Ureter (tissue), 1 donor: ENCODE measurements around the gene CCNB1. TPM values are rescaled to one million over a fixed set of nuclear protein-coding genes. Genes with fewer than 3 reads are reported as not detected.

Experiments
- total RNA-seq: library from RNA; stranded (reverse); gene quantifications from one replicate; pipeline ENCODE4 v1.2.4, GENCODE V29; 2023
- donor health status: DM: yes; HTN: yes; CAD: no.

Gene CCNB1
- total RNA-seq, 1 donor from 2014 or later: 5.3 TPM

Other genes starting within 250 kb of the CCNB1 start
- 56.9 TPM for gene SLC30A5, start 73.1 kb upstream of the CCNB1 start, total RNA-seq
- 4.5 TPM for gene CENPH, start 22.4 kb downstream of the CCNB1 start, total RNA-seq
- gene CDK7, start 67.7 kb downstream of the CCNB1 start, total RNA-seq: 16.2 TPM
- gene CCDC125, start 165.7 kb downstream of the CCNB1 start, total RNA-seq: 23.0 TPM
- 29.1 TPM for gene AK6, start 202.4 kb downstream of the CCNB1 start, total RNA-seq
- gene TAF9, start 202.4 kb downstream of the CCNB1 start, total RNA-seq: 49.8 TPM
- gene RAD17, start 202.7 kb downstream of the CCNB1 start, total RNA-seq: 23.1 TPM
- gene MARVELD2, start 248.0 kb downstream of the CCNB1 start, total RNA-seq: 32.4 TPM